ENCODE results near the gene TPTE2.
A peak's percentile ranks its signal among the peaks of the same experiment; 100 is the strongest.
"Not testable (repeated sequence)": the region's sequence is repeated elsewhere in the genome, so short reads cannot be mapped to it uniquely, and the experiment has no call there.

Gene TPTE2

DNA sequence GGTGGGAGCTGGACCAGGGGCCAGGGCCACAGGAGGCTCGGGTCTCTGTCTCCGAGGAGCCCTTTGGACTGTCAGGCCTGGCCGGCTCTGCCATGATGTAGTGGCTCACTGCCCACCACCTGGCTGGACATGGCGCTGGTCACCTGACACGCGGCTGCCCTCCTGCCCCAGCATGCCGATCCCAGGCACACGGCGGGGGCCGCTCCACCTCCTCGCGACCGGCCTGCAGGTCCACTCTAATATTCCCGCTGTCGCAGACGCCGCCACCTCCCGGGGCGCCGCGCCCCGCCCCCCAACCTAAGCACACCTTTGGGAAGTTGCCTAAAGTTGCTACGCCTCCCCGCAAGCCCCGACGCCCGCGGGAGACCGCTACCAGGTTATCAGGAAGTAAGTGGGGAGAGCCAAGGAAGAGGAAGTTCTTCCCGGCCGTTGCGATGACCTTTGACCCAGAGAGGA is at the start of gene TPTE2:
TPTE2 (minus strand) TSS at position 406 of the 456 bp plus-strand sequence. CDS start 58,298 bp downstream, outside the sequence.
- DNase-seq = not testable (repeated sequence)

GRCh38 chr13:19607523-19608078 is 46.3 kb upstream of the TPTE2 start:
- DNase-seq = no peak

DNA sequence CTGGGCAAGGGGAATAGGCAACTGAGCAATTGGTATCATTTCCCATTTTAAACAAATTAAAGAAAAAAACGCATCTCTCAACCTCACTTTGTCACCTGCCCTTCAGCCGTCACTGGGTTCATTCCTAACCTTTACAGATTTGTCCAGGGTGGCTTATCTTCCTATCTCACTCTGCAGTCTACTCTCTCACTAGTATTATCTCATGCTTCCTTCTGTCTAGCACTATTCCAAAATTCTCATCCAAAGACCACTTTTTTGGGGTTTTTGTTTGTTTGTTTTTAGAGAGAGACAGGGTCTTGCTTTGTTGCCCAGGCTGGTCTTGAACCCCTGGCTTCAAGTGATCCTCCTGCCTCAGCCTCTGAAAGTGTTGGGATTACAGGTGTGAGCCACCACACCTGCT is 45.4 kb upstream of the TPTE2 start:
- DNase-seq = no peak

DNA sequence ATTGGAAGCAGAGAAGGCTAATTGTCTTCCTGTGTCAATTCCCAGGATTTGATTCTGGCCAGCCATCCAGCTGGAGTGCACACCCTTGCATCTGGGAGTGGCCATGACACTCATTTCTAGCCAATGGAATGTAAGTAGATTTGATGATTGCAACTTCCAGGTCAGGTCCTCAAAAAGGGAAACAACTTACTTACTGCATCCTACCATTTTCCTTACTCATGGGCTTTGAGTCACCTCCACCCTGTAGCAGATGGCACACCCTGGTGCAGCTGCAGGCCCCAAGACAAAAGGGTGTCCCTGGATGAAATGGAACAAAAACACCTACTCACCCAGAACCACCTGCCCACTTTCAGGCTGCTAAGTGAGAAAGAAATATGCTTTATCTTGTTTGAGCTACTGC is 44.8 kb upstream of the TPTE2 start:
- DNase-seq = peak; percentile 7

DNA sequence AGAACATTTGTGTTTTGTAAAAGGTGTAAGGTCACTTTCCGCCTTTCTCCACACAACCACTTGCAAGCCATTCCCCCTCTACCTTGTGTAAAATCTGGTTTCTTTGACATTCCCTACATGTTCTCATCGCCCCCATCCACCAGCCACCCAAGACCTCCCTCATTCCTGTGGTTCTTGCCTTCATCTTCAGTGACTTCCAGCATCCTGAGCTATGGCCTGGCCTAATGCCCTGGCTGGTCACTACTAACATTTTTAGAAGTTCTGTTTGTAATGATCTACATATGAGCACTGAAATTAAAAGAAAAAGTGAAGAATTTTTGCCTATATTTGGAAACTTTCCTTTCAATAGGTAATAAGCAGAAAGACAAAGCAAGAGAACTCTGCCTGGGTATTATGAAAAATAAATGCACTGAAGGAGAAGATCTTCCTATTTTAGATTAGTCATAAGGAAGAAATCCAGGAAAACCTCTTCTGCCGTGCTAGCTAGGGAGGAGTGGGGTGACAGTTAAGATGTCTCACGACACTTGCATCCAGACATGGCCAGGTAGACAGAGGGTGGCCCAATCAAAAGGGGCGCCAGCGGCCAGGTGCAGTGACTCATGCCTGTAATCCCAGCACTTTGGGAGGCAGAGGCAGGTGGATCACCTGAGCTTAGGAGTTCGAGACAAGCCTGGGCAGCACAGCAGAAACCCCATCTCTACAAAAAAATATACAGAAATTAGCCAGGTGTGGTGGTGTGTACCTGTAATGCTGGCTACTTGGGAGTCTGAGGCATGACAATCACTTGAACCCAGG is 44.0 kb upstream of the TPTE2 start:
- no peak for DNase-seq

GRCh38 chr13:19604306-19604705 is 43.0 kb upstream of the TPTE2 start:
- no peak for DNase-seq

DNA sequence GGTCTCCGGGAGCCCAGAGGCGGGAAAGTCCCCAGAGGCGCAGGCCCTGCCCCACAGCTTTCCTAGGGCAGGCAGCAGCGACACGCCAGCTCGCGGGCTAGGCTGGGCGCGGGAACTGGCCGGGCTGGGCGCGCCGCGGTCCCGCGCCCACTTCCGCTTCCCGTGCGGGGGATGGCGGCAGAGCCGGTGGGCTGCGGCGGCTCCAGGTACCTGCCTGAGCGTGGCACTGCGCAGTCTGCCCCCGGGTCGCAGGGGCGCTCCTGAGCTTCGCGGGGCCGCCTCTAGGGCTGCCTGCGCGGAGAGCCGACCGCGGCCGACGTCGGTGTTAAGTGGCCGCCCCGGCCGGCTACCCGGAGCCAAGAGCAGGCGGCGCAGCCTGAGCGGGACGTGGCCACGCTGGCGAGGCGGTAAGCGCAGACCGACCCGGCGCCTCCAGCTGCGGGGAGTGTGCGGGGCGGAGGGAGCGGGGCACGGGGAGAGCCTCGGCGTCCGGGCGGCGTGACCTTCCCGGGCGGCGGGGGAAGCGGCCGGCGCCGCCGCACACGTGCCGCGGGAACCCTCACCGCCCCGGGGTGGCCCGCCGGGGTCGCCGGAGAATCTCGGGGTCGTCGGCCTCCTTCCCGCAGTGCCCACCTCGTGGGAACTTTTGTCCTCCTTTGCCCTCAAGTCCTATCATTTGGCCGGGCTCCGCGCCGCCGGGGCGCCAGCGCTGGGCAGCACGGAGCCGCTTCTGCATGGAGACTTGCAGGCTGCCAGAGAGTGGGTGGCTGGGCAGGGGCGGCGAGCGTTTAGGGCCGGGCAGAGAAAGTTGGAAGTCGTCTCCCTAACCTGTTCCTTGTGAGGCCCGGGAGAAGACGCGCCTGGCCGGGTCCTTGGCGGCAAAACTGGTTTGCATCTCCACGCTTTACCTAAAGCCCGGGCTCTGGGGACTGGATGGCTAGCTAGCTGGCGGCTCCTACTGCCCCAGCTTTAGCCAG is 40.7 kb upstream of the TPTE2 start:
- peak; percentile 36 for DNase-seq

GRCh38 chr13:19597523-19597922 is 36.2 kb upstream of the TPTE2 start:
- peak; percentile 28 for DNase-seq

GRCh38 chr13:19596960-19597361 is 35.6 kb upstream of the TPTE2 start:
- DNase-seq = no peak

DNA sequence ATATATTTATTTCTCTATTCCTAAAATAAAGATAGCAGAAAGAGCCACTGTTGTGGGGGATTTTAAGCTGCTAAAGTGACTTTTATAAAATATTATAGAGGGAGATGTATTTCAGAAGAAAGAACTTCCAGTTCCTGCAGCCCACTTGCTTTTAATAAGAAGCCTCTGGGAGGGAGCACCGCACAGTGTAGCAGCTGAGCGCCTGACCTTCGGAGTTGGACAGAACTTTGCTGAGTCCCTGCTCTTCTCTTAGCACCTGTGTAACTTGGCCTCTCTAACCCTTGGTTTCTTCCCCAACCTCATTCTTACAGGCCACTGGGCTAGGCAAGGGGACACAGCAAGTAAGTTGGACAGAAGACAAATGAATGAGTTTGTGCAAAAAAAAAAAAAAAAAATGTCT is 34.8 kb upstream of the TPTE2 start:
- DNase-seq = no peak

DNA sequence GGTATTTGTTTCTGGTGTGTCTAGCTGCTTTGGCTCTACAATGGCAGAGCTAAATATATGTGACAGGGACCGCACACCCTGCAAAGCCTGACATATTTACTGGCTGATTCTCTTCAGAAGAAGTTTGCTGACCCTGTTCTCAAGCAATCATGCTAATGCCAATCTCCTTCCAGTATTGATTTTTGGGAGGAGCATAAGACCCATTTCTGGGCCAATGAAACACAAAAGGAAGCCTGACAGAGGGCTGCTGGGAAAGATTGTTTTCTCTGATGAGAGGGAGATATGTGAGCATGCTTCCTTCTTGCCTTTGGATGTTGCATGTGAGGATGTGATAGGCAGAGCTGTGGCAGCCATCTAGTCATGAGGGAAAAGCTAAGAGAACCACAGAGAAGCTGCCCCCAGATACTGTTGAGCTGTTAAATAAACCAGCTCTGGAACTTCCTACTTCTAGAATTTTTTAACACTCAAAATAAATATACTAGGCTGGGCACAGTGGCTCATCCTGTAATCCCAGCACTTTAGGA is 31.4 kb upstream of the TPTE2 start:
- DNase-seq = no peak

DNA sequence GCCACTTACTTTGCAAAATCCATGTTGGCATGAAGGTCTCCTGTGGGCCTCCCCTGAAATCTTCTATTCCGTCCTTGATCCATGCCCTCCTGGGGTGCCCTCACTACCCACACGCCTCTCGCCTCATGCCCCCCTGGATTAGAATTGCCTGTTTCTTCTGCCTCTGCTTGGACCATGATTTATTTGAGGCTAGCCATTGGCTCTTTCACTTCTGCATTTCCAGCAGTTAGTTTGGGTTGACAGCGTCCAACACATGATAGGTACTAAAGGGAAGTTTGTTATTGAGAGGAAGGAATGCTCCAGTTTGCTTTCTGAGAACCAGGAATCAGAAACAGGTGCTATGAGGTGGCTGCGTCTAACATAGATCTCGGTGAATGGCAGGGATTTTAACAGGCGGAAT is 30.5 kb upstream of the TPTE2 start:
- no peak for DNase-seq

DNA sequence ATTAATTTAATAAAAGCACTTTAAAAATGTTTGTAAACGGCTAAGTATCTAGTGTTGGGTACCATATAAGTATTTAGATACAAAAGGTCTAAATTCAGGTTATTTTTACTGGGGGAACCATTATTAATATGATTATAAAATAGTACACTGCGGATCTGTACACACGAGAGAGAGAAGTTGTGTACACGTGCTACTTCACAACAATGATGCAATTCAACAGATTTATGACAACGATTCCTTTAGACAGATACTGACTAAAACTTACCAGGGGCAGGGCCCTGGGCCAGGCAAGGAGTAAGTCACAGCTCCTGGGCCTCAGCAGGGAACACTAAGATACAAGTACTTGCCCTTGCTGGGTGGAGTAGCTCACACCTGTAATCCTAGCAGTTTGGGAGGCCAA is 29.1 kb upstream of the TPTE2 start:
- DNase-seq = no peak

DNA sequence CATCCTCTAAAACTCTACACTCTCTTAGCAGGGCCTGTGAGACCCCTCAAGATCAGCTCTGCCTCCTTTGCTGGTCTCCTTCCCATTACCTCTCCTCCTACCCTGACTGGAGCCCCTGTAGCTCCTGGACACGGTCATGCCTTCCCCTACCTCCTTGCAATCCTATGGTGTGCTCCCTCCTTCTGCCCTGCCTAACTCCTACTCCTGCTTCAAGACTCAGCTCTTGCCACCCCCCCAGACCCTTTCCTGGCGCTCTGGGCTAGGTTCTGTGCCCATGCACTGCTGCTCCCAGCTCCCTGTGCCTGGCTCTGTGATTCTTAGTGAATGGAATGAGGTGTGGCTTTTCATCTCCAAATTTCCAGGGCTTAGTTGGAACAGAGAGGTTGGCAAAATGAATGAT is 28.0 kb upstream of the TPTE2 start:
- DNase-seq = no peak

DNA sequence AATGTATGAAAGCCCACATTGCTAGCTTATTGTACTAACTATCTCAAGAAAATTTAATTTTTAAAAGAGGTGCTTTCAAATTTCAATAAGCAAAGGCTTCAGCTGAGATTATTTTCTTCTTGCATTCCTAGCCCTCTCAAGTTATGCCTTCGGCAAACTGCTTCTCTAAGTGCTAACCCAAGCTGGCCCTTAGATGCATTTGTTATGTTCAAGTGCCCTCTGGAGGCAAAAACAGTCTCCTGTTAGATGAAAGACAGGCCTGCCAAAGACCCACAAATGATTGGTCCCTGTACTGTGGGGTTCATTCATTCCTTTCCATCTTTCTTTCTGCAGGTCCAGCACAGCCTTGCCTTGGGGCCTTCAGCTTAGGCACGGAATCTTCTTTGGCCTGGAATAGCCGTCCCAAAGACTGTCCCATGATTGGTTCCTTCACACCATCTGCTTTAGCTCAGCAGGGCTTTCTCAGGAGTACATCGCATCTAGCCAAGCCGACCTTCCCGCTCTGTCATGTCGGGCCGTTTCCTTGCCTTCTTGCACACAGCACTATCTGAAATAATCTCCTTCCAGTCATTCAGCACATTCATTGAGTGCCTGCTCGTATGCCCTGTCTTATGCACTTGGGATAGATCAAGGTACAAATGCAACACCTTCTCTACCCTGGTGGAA is 26.4 kb upstream of the TPTE2 start:
- DNase-seq = no peak

DNA sequence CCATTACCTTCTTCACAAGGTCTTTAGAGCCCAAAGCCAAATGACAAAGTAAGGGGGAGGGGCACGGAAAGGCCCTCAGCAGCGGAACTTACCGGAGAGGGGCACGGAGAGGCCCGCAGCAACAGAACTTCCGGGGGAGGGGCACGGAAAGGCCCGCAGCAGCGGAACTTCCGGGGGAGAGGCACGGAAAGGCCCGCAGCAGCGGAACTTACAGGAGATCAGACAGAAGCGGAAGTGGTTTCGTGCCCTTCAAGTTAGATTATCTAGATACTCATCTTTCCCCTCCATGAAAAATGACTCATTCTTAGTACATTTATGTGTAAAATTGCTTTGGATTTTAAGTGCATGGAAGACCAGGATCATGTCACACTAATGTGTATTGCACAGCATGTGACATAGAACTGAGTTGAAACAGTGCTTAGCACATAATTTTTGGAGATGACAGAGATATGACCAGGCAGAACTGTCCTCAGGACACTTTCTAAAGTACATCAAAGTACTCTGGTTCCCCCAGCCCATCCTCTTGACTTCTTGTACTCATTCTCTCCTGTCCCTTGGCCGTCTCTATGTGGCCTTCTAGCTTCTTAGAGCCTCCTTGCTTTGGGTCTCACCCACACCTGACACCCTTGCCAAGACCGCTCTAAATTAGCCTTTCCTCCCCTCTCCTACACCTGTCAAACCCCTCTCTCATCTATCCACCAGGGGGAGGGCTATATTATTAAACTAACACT is 25.7 kb upstream of the TPTE2 start:
- DNase-seq = no peak

- no peak for DNase-seq
These were observed 20.3 kb upstream of the TPTE2 start for GRCh38 chr13:19581675-19582074.

DNA sequence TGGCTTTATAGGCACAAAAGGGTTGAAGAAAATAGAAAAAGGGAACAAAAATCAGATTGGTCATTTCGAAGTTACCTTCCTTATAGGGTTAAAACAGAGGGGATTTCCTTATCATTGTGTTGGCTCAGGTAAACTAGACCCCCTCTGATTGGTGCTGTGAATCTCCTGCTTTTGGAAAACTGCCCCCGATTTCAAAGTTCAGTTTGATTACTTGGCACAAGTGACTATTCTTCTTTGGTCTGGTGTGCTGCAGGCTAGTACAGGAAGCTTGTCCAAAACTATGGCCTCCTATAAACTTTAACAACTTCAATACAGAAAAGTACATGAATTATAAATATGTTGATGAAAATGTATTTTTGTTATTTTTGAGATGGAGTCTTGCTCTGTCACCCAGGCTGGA is 13.9 kb upstream of the TPTE2 start:
- DNase-seq = no peak

DNA sequence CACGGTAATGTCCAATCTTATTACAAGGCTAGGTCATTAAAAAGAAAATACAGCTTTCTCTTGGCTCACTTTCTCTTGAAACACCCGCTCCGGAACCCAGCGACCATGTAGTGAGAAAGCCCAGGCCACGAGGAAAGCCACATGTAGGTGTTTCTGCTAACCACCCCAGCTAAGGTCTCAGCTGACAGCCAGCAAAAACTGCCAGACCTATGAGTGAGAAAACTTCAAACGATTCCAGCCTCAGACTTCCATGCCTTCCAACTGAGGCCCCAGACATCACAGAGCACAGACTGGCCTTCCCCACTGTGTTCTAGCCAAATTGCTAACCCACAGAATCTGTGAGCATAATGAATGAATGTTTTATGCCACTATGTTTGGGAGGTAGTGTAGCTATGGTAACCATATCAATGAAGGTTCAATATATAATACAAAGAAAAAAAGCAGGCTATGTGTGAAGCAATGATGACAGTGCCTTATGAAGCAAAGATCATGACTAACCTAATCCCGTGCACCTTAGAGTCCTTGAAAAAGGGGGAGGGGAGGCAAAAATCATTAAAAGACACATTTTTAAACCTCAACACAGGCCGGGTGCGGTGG is 11.9 kb upstream of the TPTE2 start:
- DNase-seq = no peak

GRCh38 chr13:19572280-19572679 is 10.9 kb upstream of the TPTE2 start:
- no peak for DNase-seq

- no peak for DNase-seq
These were observed 6.6 kb upstream of the TPTE2 start for GRCh38 chr13:19567820-19568534.

All from NCI-H226 (cell line).